HepG2 (cell line): ENCODE measurements around the gene CPEB4. TPM values are rescaled to one million over a fixed set of nuclear protein-coding genes. Genes with fewer than 3 reads are reported as not detected.

Source experiments
- BATF2 ChIP-seq: sonication (generic); formaldehyde crosslinking; IDR thresholded peaks from 2 replicates; pipeline ENCODE4 v1.8.0; 2022; ENCODE audit warnings: mild to moderate bottlenecking, missing genetic modification reagents, moderate library complexity
- GMEB1 ChIP-seq: sonication (generic); formaldehyde crosslinking; IDR thresholded peaks from 2 replicates; pipeline ENCODE4 v1.5.1; 2020; ENCODE audit warnings: missing genetic modification reagents, mild to moderate bottlenecking, borderline replicate concordance
- RXRB ChIP-seq: IDR thresholded peaks from 2 replicates; pipeline ENCODE4 v1.6.1; 2016; ENCODE audit warnings: borderline replicate concordance, missing genetic modification reagents, missing compliant biosample characterization
- SRF ChIP-seq: IDR thresholded peaks from 2 replicates; pipeline ENCODE4 v1.6.1; 2011; ENCODE audit warnings: mild to moderate bottlenecking, low read depth, low read length, moderate library complexity
- YEATS4 ChIP-seq: sonication (generic); formaldehyde crosslinking; IDR thresholded peaks from 2 replicates; pipeline ENCODE4 v1.4.0; 2020; ENCODE audit warnings: missing genetic modification reagents, borderline replicate concordance
- ZHX2 ChIP-seq, 2 experiments: sonication (generic) in 1 of 2; formaldehyde crosslinking in 1 of 2; IDR thresholded peaks; 2 replicates each; pipeline versions ENCODE4 v1.6.1 to v1.9.0; 2014 to 2022; ENCODE audit warnings: antibody characterized with exemption in 1 of 2, borderline replicate concordance in 1 of 2, inconsistent platforms in 1 of 2, low read depth in 1 of 2, missing genetic modification reagents in 1 of 2
- ZNF136 ChIP-seq: sonication (generic); formaldehyde crosslinking; IDR thresholded peaks from 2 replicates; pipeline ENCODE4 v1.8.1; 2022; ENCODE audit warnings: low read depth, mild to moderate bottlenecking, moderate library complexity, missing genetic modification reagents
- ZNF317 ChIP-seq: sonication (generic); formaldehyde crosslinking; IDR thresholded peaks from 2 replicates; pipeline ENCODE4 v1.5.0; 2020; ENCODE audit warnings: mild to moderate bottlenecking, missing genetic modification reagents
- ZNF318 ChIP-seq: sonication (generic); formaldehyde crosslinking; IDR thresholded peaks from 2 replicates; pipeline ENCODE4 v1.4.0; 2020; ENCODE audit warnings: mild to moderate bottlenecking, missing genetic modification reagents
- ZSCAN25 ChIP-seq: sonication (generic); formaldehyde crosslinking; IDR thresholded peaks from 2 replicates; pipeline ENCODE4 v1.8.0; 2022; ENCODE audit warnings: mild to moderate bottlenecking, missing genetic modification reagents
- polyA plus RNA-seq, 8 experiments: library from polyadenylated mRNA; depleted of rRNA in 3 of 8; stranded (reverse) in 7 of 8; unstranded in 1 of 8; fragments of >200 nt; fragmentation: Illumina TruSeq in 4 of 8; extraction: Trizol in 4 of 8; gene quantifications; 2 replicates each; pipeline versions ENCODE4 v1.2.1 to v1.2.3, GENCODE V29; 2011 to 2016; ENCODE audit warnings: low read depth in 4 of 8, missing spikeins in 1 of 8, mixed read lengths in 1 of 8; ENCODE audit not compliant: insufficient read depth in 1 of 8
- total RNA-seq, 5 experiments: library from RNA; depleted of rRNA; stranded (reverse); fragments of >200 nt; fragmentation: Illumina TruSeq; extraction: Trizol; gene quantifications; 2 replicates each; pipeline ENCODE4 v1.2.3, GENCODE V29; 2016; ENCODE audit warnings: low read depth in 1 of 5

The CPEB4 gene
- total and polyA plus RNA-seq, 2 of the 13 experiments (the other 11 are each of a cell fraction or from before 2014, with no cell fraction given) = 7.7 to 26.7 TPM

- TF ChIP-seq BATF2 = no peak
- peak; percentile 80; the same call in 1 of the 2 replicates for TF ChIP-seq YEATS4 (CRISPR knock-in tag)
- no peak for TF ChIP-seq ZNF317
- no peak; the same call in none of the 2 replicates for TF ChIP-seq RXRB
- TF ChIP-seq SRF = no peak
- TF ChIP-seq ZNF318 (CRISPR knock-in tag) = no peak
- TF ChIP-seq GMEB1 = peak; percentile 85
- peak; percentile 97 for TF ChIP-seq ZHX2 (IDR thresholded peaks at IDR 0.05; ENCODE audit: low read depth)
- no peak for TF ChIP-seq ZHX2 (CRISPR knock-in tag; IDR thresholded peaks at IDR 0.05; ENCODE audit: borderline replicate concordance)
- no peak for TF ChIP-seq ZNF136
- no peak for TF ChIP-seq ZSCAN25
Observed at GRCh38 chr5:173887610-173888472, at the start of gene CPEB4 (continued).
